ENCODE results near the gene KLK10. TPM values are rescaled to one million over a fixed set of nuclear protein-coding genes. Genes with fewer than 3 reads are reported as not detected.

The KLK10 gene
- total and polyA plus RNA-seq, 11 donors = 0.12 to 4.0 (median 0.35) TPM; not detected in 5

DNA sequence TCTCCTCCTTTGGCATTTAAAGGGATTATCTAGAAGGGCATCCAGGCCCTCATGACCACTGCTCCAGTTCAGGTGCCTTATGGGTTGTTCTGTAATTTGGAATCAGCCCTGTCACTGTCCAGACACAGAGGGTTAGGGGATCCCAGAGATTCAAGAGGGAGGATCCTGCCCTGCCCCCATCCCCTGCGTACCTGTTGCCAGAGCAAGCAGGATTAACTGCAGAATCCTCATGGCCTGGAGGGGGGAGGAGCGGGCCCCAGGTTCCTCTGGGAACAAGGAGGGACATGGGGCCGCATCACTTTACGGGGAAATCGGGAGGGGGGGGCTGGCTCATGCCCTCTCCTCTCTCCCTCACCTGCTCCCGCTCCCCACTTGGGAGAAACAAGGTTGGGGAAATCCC, 5.9 kb upstream of the KLK10 start:
- no peaks in the 10 kb centered on the region for H3K9me3 ChIP-seq
- no peaks in the 10 kb centered on the region for H3K36me3 ChIP-seq
- no peak overlapping the region for H3K4me3 ChIP-seq
- 62 to 74% (median 69%) methylated on average over 6 of the region's 6 CpGs for WGBS, 4 donors
- ATAC-seq (no peak), DNase-seq (no peak)
- TF ChIP-seq CTCF (IDR thresholded peaks at IDR 0.05) (no peak), POLR2A (IDR thresholded peaks at IDR 0.05) (no peak)
- peaks cover 0 to 56% (median 16%) of the 10 kb centered on the region in 9 donors for H3K27me3 ChIP-seq
- intact Hi-C loops (cut with DNase I) = loop anchor here in 4 of 10 donors (5.0 to 10.0 kb wide), 3 partner anchors 67 to 149 kb away; no protein-coding TSS in a partner anchor
- H3K27ac ChIP-seq = no peak overlapping the region
- H3K4me1 ChIP-seq = peaks cover 0 to 6% (median 0%) of the 10 kb centered on the region in 12 donors

- TF ChIP-seq POLR2A (IDR thresholded peaks at IDR 0.05) (no peak), CTCF (IDR thresholded peaks at IDR 0.05) (no peak)
- intact Hi-C loops (cut with DNase I) = loop anchor here in 6 of 10 donors (5.0 to 10.0 kb wide), 5 partner anchors 62 to 150 kb away; no protein-coding TSS in a partner anchor
- Histone ChIP-seq H3K4me3 (no peak overlapping the region), H3K27ac (no peak overlapping the region), H3K27me3 (peaks cover 0 to 56% (median 16%) of the 10 kb centered on the region in 9 donors), H3K4me1 (peaks cover 0 to 6% (median 0%) of the 10 kb centered on the region in 12 donors), H3K36me3 (no peaks in the 10 kb centered on the region), H3K9me3 (no peaks in the 10 kb centered on the region)
- 55 to 65% (median 59%) methylated on average over 5 of the region's 5 CpGs for WGBS, 4 donors
- ATAC-seq (no peak), DNase-seq (no peak)
Observed at GRCh38 chr19:51024924-51025323, 5.4 kb upstream of the KLK10 start.

- intact Hi-C loops (cut with DNase I) = loop anchor here in 5 of 10 donors (5.0 to 10.0 kb wide), 4 partner anchors 63 to 151 kb away; no protein-coding TSS in a partner anchor
- no peak overlapping the region for H3K4me3 ChIP-seq
- H3K36me3 ChIP-seq = no peaks in the 10 kb centered on the region
- H3K27me3 ChIP-seq = peaks cover under 1 to 59% (median 24%) of the 10 kb centered on the region in 9 donors
- 66 to 74% (median 70%) methylated on average over 11 of the region's 11 CpGs for whole genome bisulfite sequencing, 4 donors
- H3K27ac ChIP-seq = no peak overlapping the region
- ATAC-seq (no peak), DNase-seq (no peak)
- TF ChIP-seq CTCF (IDR thresholded peaks at IDR 0.05) = no peak
- TF ChIP-seq POLR2A (IDR thresholded peaks at IDR 0.05) = no peak
- peaks cover 0 to 16% (median 6%) of the 10 kb centered on the region in 12 donors for H3K4me1 ChIP-seq
- H3K9me3 ChIP-seq = no peaks in the 10 kb centered on the region
Observed at GRCh38 chr19:51023946-51024345, 4.4 kb upstream of the KLK10 start.

DNA sequence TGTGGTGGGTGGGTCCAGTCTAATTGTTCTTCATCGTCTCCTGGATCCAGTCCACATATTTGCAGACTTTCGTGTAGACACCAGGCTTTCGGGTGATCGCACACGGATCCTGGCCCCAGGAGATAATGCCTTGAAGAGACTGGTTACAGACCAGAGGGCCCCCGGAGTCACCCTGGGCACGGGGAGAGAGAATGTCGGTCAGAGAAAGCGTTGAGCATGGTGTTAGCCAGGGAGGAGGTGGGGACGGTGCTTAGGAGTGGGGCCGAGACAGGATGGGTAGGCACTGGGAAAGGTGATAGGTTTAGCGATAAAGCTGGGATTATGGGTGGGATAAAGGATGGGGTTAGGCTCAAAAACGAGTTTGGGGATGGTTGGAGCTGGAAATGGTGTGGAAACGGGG, 3.0 kb upstream of the KLK10 start:
- WGBS, 4 donors = 58 to 65% (median 62%) methylated on average over 13 to 14 of the region's 14 CpGs
- peaks cover 0 to 23% (median 11%) of the 10 kb centered on the region in 12 donors for H3K4me1 ChIP-seq
- ATAC-seq (no peak), DNase-seq (no peak)
- H3K4me3 ChIP-seq = no peak overlapping the region
- TF ChIP-seq CTCF (IDR thresholded peaks at IDR 0.05) (no peak), POLR2A (IDR thresholded peaks at IDR 0.05) (no peak)
- no peaks in the 10 kb centered on the region for H3K9me3 ChIP-seq
- intact Hi-C loops (cut with DNase I) = loop anchor here in 5 of 10 donors (5.0 to 10.0 kb wide), 4 partner anchors 65 to 152 kb away; no protein-coding TSS in a partner anchor
- no peak overlapping the region for H3K27ac ChIP-seq
- peaks cover 8 to 65% (median 37%) of the 10 kb centered on the region in 9 donors for H3K27me3 ChIP-seq
- H3K36me3 ChIP-seq = no peaks in the 10 kb centered on the region

Measured in heart left ventricle (tissue), 16 donors.